8988T (cell line): ENCODE results near the gene UTF1.
"Not testable (repeated sequence)": the region's sequence is repeated elsewhere in the genome, so short reads cannot be mapped to it uniquely, and the experiment has no call there.

Source experiments
- DNase-seq: peaks from one replicate; pipeline ENCODE4 v3.0.0; 2011

UTF1 gene

DNA sequence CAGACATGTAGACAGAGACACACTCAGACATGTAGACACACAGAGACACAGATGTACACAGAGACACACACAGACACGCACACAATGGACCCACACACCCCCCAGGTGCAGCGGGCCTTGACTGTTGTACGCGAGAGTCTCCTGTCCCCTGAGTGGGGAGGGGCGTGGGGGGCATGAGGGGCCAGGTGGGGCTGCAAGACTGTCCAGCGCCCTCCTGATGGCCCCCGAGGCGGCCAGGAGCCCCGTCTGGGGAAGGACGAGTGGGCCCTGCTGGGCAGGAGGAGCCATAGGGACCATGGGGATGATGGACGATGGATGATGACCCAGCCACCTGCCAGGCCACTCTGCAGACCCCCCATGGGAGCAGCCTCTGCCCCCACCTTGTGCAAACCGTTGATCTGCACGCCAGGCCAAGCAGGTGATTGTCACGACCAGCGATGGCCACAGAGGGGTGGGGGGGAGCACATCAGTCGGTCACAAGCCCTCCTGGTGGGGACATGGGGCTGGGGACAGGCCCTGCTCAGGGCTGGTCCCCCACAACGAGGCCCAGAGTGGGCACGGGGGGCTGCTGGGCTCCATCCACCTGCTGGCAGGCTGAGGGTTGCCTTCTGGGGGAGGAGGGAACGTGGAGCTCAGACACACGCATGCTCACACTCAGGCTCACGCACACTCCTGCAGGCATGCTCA, 19.2 kb downstream of the UTF1 start:
- DNase-seq = peak; percentile 87

DNA sequence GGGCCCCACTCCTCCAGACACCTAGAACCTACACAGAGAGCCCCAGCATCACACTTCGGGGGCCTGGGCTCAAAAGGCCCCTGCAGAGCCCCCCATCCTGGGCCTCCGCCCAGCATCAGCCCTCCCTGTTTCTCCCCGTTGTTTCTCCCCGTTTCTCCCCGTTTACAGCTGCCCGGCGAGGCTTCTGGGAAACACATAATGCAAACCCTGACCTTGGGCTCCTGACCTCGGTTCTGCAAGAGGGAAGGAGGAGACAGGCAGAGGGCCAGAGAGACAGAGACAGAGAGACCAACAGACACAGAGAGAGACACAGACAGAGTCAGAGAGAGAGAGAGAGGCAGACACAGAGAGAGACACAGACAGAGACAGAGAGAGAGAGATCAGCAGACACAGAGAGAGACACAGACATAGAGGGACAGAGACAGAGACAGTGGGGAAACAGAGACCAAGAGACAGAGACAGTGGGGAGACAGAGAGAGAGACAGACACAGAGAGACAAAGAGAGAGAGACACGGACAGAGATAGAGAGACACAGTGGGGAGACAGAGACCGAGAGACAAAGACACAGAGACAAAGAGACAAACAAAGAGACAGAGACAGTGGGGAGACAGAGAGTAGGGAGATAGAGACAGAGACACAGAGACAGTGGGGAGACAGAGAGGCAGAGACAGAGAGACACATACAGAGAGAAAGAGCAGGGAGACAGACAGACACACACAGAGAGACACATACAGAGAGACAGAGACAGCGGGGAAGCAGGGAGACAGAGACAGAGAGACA, 20.1 kb downstream of the UTF1 start:
- DNase-seq = no peak

DNA sequence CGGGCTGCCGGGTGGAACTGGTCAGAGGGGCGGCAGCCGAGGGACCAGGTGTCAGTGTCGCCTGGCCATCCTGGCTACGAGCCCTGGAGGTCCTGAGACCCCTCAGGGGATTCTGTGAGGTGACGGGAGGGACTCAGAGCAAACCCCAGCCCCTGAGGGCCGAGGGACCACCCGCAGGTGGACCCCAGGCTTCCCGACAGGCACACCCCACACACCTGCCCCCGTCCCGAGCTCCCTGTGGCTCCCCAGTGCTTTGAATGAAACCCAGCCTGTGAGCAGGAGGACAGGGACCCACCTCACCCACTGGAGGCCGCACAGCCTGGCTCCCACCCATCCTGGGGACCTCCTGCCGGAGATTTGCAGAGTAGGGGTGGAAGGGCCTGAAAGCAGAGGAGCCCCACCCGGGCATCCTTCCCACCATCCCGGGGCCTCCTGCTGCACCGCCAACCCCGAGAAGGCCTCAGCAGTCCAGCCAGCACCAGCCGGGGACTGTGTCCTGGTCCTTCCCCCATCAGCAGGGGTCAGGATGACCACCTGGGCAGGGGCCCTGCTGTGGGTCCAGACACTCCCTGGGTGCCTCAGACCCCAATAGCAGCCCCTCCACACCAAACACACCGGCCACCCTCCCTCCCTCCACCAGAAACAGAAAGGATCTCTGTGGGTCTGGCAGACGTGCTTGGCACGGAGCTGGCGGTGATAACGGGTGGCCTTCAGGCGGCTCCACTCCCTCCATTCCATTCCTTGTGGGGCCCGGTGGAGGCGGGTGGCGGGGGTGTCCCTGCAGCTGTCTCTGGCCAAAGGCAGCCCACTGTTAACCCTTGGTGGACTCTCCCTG, 21.6 kb downstream of the UTF1 start:
- DNase-seq = no peak

DNA sequence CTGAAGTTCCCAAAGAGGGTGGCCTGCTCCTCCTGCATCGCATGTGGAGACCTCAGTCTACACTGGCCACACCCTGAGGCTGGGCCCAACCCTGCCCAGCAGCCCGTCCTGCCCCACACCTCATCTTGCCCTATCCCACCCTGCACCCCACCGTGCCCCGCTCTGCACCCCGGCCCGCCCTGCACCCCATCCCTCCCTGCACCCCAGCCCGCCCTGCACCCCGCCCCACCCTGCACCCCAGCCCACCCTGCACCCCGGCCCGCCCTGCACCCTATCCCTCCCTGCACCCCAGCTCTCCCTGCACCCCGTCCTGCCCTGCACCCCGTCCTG, 22.2 kb downstream of the UTF1 start:
- no peak for DNase-seq

DNA sequence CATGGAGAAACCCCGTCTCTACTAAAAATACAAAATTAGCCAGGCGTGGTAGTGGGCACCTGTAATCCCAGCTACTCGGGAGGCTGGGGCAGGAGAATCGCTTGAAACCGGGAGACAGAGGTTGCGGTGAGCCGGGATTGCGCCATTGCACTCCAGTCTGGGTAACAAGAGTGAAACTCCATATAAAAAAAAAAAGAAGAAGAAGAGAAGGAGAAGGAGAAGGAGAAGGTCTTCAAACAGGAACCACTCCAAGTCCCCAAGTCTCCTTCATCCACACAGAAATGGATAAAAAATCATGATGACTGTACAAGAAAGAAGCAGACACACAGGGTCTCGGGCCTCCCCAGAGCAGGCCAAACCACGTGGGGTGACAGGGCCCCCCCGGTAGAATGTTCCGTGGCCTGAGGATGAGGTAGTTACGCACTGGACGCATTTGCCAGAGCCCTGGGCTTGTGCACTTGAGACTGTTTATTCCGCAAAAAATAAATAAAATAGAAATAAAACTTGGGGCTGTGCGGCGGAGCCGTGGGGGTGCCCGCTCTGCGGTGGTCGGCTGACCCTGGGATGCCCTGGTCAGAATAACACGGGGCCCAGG, 23.4 kb downstream of the UTF1 start:
- DNase-seq = no peak

DNA sequence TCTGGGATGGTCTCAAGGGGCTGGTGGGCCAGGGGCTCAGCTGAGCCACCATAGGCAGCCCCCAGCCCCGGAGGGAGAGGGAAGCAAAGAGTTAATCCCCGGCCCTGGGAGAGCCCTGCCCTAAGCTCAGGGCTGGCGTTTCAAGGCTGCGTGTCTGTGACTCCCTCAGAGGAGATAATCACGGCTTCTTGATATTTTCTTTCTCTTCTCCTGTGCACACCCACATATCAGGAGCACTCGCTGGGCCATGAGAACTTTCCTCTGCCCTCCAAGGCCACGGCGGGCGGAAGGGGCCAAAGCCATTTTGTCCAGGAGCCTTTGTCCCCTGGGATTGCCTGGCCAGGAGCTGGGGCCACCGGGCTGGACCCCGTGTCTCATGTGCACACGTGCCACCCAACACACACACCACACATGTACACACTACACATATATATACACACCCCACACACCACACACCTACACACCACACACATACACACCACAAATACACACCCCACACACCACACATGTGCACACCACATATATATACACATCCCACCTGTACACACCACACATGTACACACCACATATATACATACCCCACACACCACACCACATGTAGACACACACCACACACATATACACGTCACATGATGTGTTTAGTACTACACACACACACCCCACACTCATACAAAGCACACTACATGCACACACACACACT, 24.6 kb downstream of the UTF1 start:
- DNase-seq = no peak

DNA sequence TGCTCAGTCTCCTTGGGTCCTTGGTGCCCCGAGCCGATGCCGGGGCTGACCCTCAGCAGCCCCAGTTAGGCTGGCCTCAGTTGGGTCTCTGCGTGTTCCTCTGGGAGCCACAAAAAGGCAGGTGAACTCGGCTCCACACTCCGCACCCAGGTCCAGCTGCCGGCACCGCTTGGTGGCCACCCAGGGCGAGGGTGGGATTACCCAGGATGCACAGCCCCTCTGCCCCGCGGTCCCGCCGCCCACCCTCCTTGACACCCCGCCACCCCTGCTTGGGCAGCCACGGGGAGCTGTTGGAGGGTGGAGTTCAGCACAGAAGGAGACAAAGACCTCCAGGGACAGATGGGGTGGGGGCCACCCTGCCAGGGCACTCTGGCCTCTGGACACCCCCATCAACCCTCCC, 25.3 kb downstream of the UTF1 start:
- DNase-seq = no peak

DNA sequence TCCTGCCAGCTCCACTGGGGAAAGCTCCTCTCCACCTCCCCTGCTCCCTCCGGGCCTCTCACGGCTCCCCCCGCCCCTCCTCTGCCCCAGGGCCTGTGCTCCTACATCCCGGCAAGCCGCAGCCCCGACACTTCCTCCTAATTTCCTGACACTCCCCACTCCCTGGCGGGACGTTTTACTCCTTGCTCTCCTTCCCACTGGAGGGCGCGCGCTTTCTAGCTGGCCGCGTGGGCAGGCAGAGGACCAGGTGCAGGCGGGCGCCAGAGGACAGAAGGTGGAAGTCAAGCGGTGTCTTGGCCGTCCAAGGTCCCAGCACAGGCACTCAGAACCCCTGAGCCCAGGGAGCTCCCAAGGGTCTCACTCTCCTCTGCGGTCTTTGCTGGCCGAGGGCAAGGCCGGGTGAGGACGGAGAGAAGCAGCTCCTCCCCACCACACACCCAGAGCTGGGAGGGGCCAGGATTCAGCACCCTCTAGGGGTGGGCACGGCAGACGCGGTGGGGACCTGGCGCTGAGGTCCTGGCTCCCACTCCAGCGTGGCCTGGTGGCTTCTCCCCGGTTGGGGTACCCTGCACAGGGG, 27.6 kb downstream of the UTF1 start:
- DNase-seq = peak; percentile 91

DNA sequence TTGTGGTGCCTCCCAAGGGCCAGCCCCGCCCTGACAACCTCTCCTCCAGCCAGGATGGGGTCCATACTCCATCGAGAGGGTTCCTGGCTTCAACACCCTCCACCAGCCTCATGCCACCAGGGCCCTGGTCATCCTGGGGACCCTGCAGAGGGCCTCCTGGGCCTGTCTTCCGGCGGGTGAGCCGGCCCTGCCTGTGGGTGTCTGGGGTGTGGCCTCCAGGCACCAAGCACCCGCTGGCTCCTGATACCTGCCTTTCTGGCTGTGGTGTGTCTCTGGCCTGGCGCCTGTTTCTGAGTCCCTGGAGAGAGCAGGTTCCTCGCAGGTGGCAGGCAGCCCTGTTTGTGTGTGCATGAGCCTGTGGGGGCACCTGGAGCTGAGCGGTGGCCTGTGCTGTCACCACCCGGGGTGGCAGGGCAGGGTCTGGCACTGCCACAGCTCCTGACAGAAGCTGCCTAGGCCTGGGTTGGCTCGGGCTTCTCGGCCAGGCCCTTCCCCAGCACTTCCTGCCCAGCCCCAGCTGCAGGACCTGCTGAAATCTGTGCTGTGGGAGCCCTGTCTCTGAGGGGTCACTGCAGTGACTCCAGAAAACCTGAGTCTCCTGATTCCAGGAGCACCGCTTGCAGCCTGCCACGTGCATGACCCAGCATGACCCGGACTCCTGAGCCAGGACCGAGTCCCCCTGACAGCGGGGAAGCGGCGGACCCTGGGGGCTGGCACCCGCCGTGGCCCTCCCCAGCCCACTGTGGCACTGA, 28.2 kb downstream of the UTF1 start:
- no peak for DNase-seq

DNA sequence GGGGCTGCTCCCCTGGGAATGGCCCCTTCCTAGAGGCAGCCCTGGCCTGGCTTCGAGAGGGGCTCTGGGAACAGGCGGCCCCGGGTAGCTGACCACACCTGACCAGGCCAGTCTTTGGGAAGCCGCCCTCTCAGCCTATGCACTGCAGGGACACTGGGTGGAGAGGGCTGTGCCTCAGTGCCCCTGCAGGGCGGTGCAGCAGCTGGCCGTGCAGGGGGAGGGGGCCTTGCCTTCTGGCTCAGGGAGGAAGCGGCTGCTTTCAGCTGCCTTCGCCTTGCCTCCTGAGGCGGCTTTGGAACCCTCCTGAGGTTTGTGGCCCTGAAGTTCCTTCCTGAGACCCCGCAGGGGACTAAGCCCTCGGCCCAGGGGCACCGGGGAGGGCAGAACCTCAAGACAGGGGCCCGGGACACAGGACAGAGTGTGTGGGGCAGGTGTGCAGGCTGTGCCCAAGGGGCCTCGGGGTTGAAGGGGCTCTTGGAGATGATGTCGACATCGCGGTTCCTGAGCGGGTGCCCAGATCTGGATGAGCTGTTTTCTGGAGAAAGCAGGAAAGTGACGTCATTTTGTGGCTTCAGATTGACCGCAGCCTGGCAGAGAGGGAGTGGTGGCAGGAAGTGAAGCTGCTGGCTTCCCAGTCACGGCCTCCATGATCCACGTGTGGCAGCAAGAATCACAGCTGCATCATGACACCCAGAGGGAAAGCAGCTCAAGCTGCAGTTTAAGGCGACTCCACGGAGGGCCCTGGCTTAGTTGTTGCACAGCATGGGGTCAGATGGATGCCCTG, 29.0 kb downstream of the UTF1 start:
- peak; percentile 91 for DNase-seq

DNA sequence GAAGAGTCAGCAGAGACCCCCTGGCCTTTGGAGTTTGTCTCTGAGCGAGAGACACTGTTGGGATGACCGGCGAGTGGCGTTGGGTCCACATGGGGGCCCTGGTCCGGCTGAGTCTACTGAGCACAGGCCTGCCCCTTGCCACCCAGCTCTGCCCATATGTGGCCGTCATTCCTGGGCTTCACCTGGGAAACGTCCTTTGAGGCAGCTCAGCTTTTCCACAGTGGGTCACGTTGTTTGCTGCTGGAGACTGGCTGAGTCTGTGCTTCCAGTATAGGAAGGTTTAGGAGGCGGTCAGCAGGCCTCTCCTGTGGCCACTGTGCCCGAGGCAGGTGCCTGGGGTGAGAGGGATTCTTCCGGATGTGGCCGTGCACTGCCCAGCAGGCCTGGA, 29.6 kb downstream of the UTF1 start:
- no peak for DNase-seq

DNA sequence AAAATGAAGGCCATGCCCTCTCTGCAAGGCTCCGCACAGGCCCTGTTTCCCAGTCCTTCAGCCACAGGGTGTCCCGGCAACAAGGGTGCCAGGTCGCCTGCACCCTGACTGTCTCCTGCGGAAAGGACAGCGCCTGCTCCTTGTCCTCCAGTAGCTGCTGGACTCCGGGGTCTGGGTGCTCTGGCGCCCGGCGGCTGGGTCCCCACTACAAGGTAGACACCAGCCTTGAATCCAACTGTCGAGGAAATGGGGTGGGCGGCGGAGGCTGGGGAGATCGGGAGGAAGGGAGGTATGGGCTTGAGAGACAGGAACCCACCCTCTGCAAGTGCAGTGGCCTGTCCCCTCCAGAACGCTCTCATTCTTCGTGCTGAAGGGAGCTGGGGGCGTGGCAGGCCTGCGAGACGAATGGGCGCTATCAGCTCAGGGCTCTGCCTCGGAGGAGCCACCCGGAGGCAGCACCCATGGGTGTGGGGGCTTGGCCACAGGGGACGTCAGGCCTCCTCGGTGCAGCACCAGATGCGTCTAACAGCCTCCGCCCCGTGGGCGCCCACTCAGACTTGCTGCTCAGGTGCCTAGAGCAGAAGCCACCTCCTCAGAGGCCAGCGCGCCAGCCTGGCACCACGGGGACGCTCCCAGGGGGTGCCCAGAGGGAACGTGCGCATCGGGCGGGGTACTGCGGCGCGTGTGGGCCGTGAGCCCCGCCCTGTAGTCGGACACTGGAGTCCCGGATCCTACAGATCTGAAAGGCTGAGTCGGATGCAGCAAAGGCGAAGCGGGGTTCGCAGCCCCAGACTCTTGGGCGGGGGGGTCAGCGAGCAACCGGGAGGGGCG, 31.1 kb downstream of the UTF1 start:
- peak; percentile 86 for DNase-seq

DNA sequence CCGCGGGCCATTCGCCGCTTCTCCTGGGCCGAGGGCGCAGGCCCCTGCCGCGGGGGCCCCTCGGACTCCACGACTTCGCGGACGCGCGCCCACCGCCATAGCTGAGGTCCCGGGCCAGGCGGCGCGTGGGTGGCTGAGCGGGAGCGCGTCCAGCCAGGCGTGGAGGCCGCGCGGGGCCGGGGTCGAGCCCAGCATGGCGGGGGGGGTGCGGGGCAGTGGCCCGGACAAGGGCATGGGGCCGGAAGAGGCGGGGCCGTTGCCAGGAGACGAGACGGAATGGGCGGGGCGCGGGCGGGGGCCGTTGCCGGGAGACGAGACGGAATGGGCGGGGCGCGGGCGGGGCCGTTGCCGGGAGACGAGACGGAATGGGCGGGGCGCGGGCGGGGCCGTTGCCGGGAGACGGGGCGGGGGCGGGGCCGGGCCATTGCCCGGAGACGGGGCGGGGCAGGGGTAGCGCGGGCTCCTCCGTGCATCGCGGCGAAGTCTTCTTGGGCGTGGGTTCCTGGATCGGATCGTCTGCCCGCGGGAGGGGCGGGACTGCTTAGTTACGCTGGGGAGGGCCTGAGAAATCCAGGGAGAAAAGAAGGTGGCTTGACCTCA, 31.8 kb downstream of the UTF1 start:
- peak; percentile 90 for DNase-seq

DNA sequence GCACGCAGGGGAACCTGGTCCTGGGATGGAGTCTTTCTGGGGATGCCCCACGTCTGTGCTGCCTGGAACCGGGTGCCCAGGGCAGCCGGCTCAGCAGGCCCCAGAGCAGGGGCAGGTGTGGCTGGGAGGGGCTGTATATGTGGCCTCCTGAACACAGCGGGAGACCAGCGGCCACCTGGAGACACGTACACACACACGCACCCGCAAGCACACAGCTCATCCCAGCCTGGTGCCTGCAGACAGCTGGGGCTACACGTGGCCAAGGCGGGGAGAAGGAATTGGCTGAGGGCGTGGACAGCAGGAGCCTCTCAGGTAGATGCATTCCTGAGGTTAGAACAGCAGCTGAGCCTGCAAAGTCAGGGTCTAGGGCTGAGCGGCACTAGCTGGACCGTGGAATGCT, 32.7 kb downstream of the UTF1 start:
- DNase-seq = no peak

DNA sequence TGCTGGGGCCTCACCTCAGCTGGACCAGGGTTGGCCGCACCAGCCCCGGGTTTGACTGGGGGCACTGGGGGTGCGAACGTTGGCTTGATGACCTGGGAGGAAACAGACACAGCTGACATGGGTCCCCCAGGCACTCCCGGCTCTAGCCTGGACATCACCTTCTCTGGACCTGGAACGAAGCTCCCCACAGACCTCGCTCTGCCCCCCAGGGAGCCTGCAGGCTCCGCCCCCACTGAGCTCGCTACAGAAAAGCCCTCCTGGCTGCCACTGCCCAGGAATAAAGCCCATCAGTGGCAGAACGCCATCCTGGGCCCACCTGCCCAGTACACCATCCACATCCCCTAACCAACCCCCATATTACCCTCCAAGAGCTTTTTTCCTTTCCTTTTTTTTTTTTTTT, 33.7 kb downstream of the UTF1 start:
- DNase-seq = no peak

DNA sequence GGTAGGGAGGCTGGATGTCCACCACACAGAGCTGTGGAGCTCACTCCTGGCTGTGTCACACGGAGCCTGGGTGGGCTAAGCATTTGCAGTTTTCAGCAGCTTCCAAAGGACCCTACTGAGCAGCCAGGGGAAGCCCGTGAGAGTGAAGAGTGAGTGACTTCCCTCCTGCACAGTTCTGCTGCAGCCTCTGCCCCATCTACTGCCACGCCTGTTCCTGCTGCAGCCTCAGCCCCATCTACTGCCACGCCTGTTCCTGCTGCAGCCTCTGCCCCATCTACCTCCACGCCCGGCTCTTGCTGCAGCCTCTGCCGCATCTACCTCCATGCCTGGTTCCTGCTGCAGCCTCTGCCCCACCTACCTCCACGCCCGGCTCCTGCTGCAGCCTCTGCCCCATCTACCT, 34.4 kb downstream of the UTF1 start:
- no peak for DNase-seq

DNA sequence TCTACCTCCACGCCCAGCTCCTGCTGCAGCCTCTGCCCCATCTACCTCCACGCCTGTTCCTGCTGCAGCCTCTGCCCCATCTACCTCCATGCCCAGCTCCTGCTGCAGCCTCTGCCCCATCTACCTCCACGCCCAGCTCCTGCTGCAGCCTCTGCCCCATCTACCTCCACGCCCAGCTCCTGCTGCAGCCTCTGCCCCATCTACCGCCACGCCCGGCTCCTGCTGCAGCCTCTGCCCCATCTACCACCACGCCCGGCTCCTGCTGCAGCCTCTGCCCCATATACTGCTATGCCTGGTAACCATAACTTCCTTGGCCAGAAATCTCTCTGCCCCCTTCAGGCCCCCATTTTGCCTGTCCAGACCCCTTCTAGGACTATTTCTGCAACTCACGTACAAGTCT, 35.0 kb downstream of the UTF1 start:
- DNase-seq = not testable (repeated sequence)

DNA sequence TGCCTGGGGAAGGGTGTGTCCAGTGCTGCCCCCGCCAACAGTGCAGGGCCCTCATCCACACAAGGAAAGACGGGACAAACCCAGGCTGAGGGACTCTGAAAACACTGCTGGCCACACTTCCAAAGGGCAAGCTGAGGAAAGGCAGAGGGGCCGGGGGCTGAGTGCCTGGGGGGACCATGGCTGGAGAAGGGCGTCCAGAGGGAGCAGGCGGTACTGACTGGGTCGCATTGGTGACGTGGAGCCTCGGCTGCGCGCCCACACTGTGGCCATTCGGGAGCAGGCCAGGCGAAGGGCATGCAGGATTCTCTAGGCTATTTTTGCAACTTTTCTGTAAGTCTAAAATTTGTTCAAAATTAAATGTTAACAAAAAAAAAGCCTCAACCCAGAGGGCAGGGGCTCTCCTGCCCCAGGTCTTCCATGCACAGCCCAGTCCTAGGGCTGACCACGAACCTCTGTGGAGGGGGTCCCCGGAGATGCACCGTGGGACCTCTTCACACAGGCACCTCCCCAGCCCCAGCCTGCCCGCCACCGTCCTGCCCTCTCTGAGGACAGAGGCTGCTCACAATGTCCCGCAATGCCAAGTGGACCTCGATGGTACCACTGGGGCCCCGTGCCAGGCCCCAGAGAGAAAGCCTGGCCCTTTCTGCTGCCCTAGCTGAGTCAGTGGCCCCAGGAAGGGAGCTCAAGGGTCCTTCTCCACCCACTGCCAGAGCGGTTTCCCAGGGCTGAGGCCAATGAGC, 36.2 kb downstream of the UTF1 start:
- no peak for DNase-seq

DNA sequence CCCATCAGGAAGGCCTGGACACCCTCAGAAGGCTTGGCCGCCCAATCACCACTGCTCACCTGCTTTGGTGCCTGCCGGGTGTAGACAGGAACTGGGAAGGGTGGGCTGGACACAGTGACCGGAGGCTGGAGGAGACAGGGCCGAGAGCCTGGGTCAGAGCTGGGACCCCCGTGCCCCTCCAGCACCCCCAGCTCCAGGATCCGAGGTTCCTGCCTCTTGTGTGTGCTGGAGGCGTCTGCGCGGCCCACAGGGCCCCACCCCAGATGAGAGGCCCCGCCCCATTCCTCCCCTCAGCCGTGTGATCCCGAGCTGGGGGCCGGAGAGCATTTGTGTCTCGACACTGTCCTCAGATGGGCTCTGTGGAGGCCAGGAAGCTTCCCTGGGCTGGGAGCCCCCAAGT, 37.3 kb downstream of the UTF1 start:
- no peak for DNase-seq
